ELR (cell line): ENCODE results near the gene HYAL2.
A peak's percentile ranks its signal among the peaks of the same experiment; 100 is the strongest.
"Not testable (repeated sequence)": the region's sequence is repeated elsewhere in the genome, so short reads cannot be mapped to it uniquely, and the experiment has no call there.

Experiments used
- DNase-seq: peaks from one replicate; pipeline ENCODE4 v3.0.0-alpha.2; 2015; ENCODE audit warnings: low read depth

The HYAL2 gene

GRCh38 chr3:50312041-50312440, 10.5 kb downstream of the HYAL2 start:
- DNase-seq: not testable (repeated sequence)

- peak; percentile 72 for DNase-seq
These were observed 17.9 kb downstream of the HYAL2 start for GRCh38 chr3:50304601-50305000.

- DNase-seq: no peak
These were observed 19.3 kb downstream of the HYAL2 start, which contains the start of gene HYAL1 for GRCh38 chr3:50303013-50303815. Gene HYAL1 (minus strand): TSS chr3:50303574. CDS start chr3:50302956, 618 bp downstream.

GRCh38 chr3:50302095-50303012, 20.2 kb downstream of the HYAL2 start:
- DNase-seq: no peak

GRCh38 chr3:50300681-50301254, 21.8 kb downstream of the HYAL2 start:
- DNase-seq: no peak

GRCh38 chr3:50299929-50300680, 22.4 kb downstream of the HYAL2 start:
- peak; percentile 67 for DNase-seq

GRCh38 chr3:50299638-50299928, 23.0 kb downstream of the HYAL2 start:
- no peak for DNase-seq

GRCh38 chr3:50298836-50299637, 23.5 kb downstream of the HYAL2 start, which contains the start of the genes HYAL3 and NAA80:
Gene HYAL3 (minus strand): TSS chr3:50299405. CDS start chr3:50295602, 3,803 bp downstream.
Gene NAA80 (minus strand): TSS chr3:50299405. CDS start chr3:50297463, 1,942 bp downstream.
- DNase-seq: peak; percentile 99

GRCh38 chr3:50297896-50298725, 24.4 kb downstream of the HYAL2 start:
- DNase-seq: peak; percentile 28

GRCh38 chr3:50297384-50297775, 25.2 kb downstream of the HYAL2 start:
- no peak for DNase-seq

GRCh38 chr3:50296721-50297383, 25.7 kb downstream of the HYAL2 start:
- no peak for DNase-seq

- no peak for DNase-seq
These were observed 26.8 kb downstream of the HYAL2 start for GRCh38 chr3:50295553-50296431.

- no peak for DNase-seq
These were observed 27.8 kb downstream of the HYAL2 start for GRCh38 chr3:50294492-50295403.

GRCh38 chr3:50294089-50294488, 28.5 kb downstream of the HYAL2 start:
- DNase-seq: no peak

GRCh38 chr3:50293079-50293801, 29.3 kb downstream of the HYAL2 start:
- no peak for DNase-seq
